OCI-LY7 (cell line): ENCODE measurements around the gene BEST3.

Experiments
- EZH2phosphoT487 ChIP-seq: fragments of 200-600 bp; sonication (generic); IDR thresholded peaks from 2 replicates; pipeline ENCODE4 v1.6.1; 2018; ENCODE audit warnings: low read depth, borderline replicate concordance, mild to moderate bottlenecking, mixed run types, antibody characterized with exemption, low read length, moderate library complexity, mixed read lengths
- TF ChIP-seq, protein P1 (sequence below): fragments of 200-600 bp; sonication (generic); conservative IDR thresholded peaks from 2 replicates; pipeline ENCODE4 v1.5.1; 2014; ENCODE audit warnings: mild to moderate bottlenecking, antibody characterized with exemption, low read length, moderate library complexity, mixed read lengths

DNA sequence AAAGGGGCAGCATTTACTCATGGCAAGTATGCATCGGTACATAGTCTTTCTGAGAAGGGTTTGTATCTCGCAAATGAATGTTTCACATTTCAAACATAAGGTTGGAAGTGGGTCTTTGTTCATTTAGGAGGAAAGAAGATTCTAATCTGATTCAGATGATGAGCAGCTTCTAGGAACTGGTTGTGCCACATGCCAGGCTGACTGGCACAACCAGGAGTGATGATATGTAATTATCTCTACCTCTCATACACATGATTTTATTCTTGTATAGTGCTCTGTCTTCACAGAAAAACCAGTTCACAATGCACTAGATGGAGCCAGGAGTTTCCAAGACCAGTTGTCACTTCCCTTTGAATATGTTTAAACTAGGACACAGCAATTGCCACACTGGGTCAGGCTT lies 13.7 kb upstream of the BEST3 start:
- TF ChIP-seq, protein P1, sequence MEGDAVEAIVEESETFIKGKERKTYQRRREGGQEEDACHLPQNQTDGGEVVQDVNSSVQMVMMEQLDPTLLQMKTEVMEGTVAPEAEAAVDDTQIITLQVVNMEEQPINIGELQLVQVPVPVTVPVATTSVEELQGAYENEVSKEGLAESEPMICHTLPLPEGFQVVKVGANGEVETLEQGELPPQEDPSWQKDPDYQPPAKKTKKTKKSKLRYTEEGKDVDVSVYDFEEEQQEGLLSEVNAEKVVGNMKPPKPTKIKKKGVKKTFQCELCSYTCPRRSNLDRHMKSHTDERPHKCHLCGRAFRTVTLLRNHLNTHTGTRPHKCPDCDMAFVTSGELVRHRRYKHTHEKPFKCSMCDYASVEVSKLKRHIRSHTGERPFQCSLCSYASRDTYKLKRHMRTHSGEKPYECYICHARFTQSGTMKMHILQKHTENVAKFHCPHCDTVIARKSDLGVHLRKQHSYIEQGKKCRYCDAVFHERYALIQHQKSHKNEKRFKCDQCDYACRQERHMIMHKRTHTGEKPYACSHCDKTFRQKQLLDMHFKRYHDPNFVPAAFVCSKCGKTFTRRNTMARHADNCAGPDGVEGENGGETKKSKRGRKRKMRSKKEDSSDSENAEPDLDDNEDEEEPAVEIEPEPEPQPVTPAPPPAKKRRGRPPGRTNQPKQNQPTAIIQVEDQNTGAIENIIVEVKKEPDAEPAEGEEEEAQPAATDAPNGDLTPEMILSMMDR = no peak
- TF ChIP-seq EZH2phosphoT487 = no peak
